Mammary epithelial cell (primary cell): ENCODE measurements around the gene NMRAL1.

Source experiments
- CTCF ChIP-seq, 2 donors: IDR thresholded peaks in 1 of 2; conservative IDR thresholded peaks in 1 of 2; 2 replicates each; pipeline ENCODE4 v1.5.1; 2011 to 2012; ENCODE audit warnings: inconsistent platforms in 2 of 2, low read length in 2 of 2, mild to moderate bottlenecking in 2 of 2, control low read depth in 1 of 2, low read depth in 1 of 2; ENCODE audit not compliant: insufficient read depth in 1 of 2; ENCODE audit errors: extremely low read depth in 1 of 2
- EZH2 ChIP-seq: IDR thresholded peaks from 2 replicates; pipeline ENCODE4 v1.6.1; 2012; ENCODE audit warnings: low read length, inconsistent platforms, borderline replicate concordance

- TF ChIP-seq CTCF (conservative IDR thresholded peaks at IDR 0.05 in 1 of 2, IDR thresholded peaks at IDR 0.05 in 1 of 2; ENCODE audit: extremely low read depth in 1 of 2, insufficient read depth in 1 of 2, low read depth in 1 of 2, low read length in 2 of 2): peak in 1 of 2 donors; percentile 26
- no peak for TF ChIP-seq EZH2
These were observed 3.5 kb upstream of the NMRAL1 start for GRCh38 chr16:4477966-4478365.
